ENCODE data around the gene FAF1.

FAF1 gene

DNA sequence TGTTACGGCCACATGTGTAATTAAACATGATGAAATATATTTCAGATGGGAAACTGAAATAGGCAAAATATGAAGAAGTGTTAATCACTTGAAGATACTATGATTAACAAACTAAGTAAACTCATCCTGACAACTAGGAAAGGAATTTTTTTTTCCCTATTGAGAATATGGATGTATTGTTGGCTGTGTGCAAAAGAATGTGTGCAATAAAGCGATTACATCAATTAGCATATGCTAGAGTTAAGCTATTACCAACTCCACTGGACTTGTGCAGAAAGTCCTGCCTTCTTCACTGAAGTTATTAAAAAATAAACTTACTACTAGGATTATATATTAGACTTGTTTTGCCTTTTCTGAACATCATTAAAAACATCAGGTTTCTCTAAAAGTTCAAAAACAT is 393.7 kb downstream of the FAF1 start:
- TF ChIP-seq, protein P1, sequence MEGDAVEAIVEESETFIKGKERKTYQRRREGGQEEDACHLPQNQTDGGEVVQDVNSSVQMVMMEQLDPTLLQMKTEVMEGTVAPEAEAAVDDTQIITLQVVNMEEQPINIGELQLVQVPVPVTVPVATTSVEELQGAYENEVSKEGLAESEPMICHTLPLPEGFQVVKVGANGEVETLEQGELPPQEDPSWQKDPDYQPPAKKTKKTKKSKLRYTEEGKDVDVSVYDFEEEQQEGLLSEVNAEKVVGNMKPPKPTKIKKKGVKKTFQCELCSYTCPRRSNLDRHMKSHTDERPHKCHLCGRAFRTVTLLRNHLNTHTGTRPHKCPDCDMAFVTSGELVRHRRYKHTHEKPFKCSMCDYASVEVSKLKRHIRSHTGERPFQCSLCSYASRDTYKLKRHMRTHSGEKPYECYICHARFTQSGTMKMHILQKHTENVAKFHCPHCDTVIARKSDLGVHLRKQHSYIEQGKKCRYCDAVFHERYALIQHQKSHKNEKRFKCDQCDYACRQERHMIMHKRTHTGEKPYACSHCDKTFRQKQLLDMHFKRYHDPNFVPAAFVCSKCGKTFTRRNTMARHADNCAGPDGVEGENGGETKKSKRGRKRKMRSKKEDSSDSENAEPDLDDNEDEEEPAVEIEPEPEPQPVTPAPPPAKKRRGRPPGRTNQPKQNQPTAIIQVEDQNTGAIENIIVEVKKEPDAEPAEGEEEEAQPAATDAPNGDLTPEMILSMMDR (IDR thresholded peaks at IDR 0.05; ENCODE audit: unreplicated experiment in 3 of 3) = no peak
- Mint-ChIP-seq H3K9me3 (no peaks in the 10 kb centered on the region), H3K4me1 (no peaks in the 10 kb centered on the region), H3K36me3 (ENCODE audit: low read depth) (peaks cover 5% of the 10 kb centered on the region), H3K4me3 (no peak overlapping the region), H3K27ac (no peak overlapping the region), H3K27me3 (ENCODE audit: low read depth) (no peaks in the 10 kb centered on the region)

DNA sequence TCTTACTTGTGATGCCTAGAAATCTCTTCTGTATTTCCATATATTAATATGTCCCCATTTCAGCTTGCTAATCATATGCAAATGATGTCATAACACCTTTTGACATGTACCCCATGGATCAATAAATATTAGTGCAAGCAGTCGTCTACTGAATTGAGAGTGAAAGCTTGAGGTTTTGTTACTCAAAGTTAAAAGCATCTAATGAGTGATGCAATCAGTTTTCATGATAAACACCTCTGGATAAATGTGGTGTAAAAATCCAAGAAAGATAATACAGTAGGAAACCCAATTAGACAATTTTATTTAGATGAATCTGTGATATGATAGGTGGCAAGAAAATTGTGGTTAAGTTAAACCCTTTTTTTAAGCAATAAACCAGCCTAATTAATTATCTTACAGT is 395.6 kb downstream of the FAF1 start:
- Mint-ChIP-seq H3K4me3 (no peak overlapping the region), H3K4me1 (no peaks in the 10 kb centered on the region), H3K27me3 (ENCODE audit: low read depth) (no peaks in the 10 kb centered on the region), H3K27ac (no peak overlapping the region), H3K9me3 (no peaks in the 10 kb centered on the region), H3K36me3 (ENCODE audit: low read depth) (peaks cover 15% of the 10 kb centered on the region)
- TF ChIP-seq, protein P1 (IDR thresholded peaks at IDR 0.05; ENCODE audit: unreplicated experiment in 3 of 3) = no peak

DNA sequence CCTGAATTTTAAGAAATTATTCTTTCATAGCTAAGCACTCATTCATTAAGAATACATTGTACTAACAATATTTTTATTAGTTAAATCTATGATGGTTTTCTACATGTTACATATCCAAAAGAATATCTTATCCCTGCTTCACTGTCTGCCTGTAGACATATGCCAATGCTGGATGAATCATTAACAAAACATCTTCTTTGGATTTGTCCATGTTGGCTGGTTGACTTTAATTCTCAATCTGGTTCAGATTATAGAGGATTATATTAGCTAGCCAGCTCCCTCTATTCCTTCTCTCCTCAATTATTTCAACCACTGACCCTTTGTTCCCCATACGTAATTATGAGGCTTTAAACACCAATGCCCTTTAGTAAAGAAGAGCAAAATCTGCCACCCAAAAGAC is 398.0 kb downstream of the FAF1 start:
- H3K4me1 Mint-ChIP-seq = no peaks in the 10 kb centered on the region
- peaks cover 16% of the 10 kb centered on the region for H3K36me3 Mint-ChIP-seq (ENCODE audit: low read depth)
- H3K4me3 Mint-ChIP-seq = no peak overlapping the region
- TF ChIP-seq, protein P1 (IDR thresholded peaks at IDR 0.05; ENCODE audit: unreplicated experiment in 3 of 3) = no peak
- no peaks in the 10 kb centered on the region for H3K9me3 Mint-ChIP-seq
- no peak overlapping the region for H3K27ac Mint-ChIP-seq
- no peaks in the 10 kb centered on the region for H3K27me3 Mint-ChIP-seq (ENCODE audit: low read depth)

DNA sequence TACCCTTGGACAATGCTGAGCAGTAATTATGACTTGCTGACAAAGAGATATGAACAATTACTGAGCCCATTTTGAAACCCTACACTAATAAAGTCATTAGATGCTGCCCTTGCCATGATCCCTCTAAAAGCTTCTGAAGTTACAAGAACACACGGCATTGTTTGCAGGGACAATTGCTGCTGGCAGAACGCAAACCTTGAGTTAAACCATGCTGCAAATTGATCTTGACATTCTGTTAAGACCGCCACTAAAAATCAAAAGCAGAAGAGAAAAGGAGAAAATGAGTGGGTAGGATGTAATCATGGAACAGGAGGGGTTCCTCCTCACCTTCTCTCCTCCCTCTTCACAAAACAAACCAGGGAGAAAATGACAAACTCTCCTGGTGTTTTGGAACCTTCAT is 400.6 kb downstream of the FAF1 start:
- peaks cover 16% of the 10 kb centered on the region for H3K36me3 Mint-ChIP-seq (ENCODE audit: low read depth)
- no peaks in the 10 kb centered on the region for H3K9me3 Mint-ChIP-seq
- no peak overlapping the region for H3K27ac Mint-ChIP-seq
- TF ChIP-seq, protein P1 (IDR thresholded peaks at IDR 0.05; ENCODE audit: unreplicated experiment in 3 of 3) = no peak
- no peak overlapping the region for H3K4me3 Mint-ChIP-seq
- no peaks in the 10 kb centered on the region for H3K27me3 Mint-ChIP-seq (ENCODE audit: low read depth)
- H3K4me1 Mint-ChIP-seq = no peaks in the 10 kb centered on the region

DNA sequence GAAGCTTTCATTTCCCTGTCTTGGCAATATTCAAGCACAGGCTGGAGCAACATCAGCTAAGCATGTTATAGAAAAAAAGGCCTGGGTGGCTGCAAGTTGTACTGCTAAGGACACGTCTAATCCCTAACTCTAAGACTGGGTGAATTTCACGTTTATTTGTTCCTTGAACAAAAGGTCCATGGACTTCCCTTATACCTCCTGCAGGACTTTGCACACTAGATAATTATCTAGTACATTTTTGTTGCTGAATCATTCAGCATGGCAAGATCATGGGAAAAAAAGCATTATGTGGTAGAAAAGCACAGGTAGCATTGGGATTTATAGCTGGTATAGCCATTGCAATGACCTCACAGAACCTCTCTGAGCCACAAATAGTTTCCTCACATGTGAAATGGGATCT is 406.1 kb downstream of the FAF1 start:
- H3K4me3 Mint-ChIP-seq = no peak overlapping the region
- H3K36me3 Mint-ChIP-seq (ENCODE audit: low read depth) = no peaks in the 10 kb centered on the region
- no peaks in the 10 kb centered on the region for H3K27me3 Mint-ChIP-seq (ENCODE audit: low read depth)
- H3K27ac Mint-ChIP-seq = no peak overlapping the region
- TF ChIP-seq, protein P1 (IDR thresholded peaks at IDR 0.05; ENCODE audit: unreplicated experiment in 3 of 3) = no peak
- H3K4me1 Mint-ChIP-seq = no peaks in the 10 kb centered on the region
- H3K9me3 Mint-ChIP-seq = no peaks in the 10 kb centered on the region

DNA sequence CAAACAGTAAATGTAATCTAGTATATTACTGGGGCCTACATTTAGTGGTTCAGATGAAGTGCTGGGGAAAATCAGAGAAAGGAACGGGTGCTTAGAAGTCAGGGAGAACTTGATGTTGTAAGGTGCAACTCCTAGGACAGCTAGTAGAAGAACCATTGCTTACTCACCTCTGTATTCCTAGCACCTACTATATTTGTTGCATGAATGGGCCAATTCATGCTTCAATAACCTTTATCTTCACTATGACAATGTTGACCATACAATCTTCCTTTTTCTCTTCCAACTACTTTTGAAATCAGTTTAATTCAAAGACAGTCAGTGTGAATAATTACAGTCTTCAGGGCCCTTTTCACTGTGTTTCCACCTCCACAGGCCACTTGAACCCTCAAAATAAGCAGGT is 411.8 kb downstream of the FAF1 start:
- H3K36me3 Mint-ChIP-seq (ENCODE audit: low read depth) = no peaks in the 10 kb centered on the region
- H3K27ac Mint-ChIP-seq = no peak overlapping the region

More for the DNA sequence above, 411.8 kb downstream of the FAF1 start:
- TF ChIP-seq, protein P1 (IDR thresholded peaks at IDR 0.05; ENCODE audit: unreplicated experiment in 3 of 3) = no peak
- no peaks in the 10 kb centered on the region for H3K9me3 Mint-ChIP-seq
- H3K4me1 Mint-ChIP-seq = no peaks in the 10 kb centered on the region
- no peak overlapping the region for H3K4me3 Mint-ChIP-seq
- H3K27me3 Mint-ChIP-seq (ENCODE audit: low read depth) = no peaks in the 10 kb centered on the region

Data from nephron (organoid).